ENCODE measurements around the gene SCN2B.

The SCN2B gene

DNA sequence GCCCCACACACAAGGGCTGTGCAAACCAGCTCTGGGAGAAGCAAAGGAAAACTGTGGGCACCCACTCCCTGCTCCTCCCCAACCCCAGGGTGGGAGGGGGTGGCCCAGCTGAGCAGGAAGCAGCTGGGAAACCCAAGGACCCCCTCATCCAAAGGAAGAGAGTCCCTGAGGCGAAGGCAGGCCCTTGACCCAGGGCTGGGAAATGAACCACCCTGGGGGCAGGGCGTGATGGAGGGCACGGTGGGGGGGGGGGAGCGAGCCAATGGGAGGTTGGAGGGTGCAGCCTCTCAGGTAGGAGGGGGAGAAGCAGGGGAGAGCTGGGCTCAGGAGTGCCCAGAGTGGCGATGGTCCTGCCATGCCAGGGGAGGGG is 40.7 kb downstream of the SCN2B start:
- no peak for DNase-seq (ENCODE audit: low read depth, low spot score)

DNA sequence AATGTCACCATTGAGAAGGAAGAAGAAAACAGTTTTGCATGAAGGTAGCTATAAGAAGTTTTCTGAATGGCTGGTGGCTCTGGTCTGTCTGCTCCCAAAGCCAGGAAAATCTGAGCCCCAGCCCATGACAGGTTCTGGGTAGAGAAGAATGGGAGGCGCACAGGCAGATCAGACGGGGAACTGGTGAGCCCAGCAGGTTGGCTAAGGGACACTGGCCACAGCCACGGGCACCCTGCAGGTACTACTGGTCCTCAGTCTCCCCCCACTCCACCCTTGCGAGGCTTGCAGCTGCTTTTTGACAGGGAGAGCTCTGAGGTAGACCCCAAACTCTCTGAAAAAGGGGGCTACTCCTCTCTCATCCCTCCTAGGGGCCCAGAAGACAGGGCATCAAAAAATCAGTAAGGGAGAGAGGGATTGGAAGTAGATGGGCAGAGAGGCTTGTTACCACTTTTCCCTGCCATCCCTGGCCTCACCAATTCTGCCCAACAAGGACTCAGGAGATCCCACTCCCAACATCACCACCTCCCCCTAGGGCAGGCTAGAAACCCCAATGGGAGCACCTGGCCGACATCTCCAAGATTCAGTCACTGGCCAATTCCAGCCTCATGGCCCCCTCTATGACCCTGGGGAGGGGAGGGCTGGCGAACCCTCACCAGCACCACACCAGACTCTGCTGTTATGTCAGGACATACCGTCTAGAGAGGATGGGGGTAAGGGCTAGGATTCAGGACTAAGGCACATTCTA is 41.2 kb downstream of the SCN2B start:
- DNase-seq (ENCODE audit: low read depth, low spot score), result no peak

DNA sequence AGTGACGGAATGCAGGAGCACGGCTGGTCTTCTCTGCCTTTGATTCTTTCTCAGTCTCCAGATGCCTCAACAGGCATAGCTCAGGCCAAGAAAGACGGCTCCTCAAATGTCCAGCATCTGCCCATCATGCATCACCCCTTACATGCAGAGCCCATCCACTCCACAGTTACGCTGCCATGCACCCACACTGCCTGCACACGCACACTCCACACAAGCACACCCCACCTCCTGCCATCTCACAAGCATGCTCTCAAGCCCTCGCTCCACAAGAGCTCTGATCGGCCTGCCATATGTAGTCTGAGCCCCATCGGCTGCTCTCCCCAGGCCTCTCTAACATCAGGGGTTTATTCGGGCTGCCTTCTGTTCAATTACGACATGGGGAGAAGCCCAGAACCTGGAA is 42.6 kb downstream of the SCN2B start:
- DNase-seq (ENCODE audit: low read depth, low spot score), result no peak

DNA sequence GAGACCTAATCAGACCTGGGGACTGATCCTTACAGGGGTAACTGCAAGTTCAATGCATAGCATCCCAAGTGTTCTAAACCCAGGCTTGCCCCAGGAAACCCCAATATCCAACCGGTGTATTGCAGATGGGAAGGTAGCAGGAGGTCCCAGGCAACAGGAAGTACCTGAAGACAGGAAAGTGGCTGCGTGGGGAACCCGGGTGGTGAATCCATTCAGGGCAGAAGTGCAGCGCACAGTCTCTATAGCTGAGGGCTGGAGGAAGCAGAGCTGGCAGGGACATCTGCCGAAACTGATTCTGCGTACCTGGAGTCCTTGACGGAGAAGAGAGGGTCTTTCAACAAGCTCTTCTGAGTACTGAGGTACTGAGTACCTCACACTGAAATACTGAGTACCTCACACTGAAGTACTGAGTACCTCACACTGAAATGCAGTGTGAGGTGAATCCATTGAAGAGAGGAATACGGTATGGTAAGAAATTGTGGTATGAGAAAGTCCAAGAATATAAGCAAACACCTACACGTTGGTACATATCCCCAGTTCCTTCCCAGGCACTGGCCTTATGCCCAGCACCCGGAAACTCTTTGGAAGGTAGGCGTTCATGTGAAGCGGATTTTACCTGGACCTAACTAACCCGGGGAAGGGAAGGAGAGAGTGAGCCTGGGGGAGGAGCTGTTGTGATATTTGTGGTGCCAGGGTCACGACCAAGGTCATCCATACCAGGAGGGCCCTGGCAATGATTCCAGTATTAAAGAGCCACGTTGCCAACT is 43.9 kb downstream of the SCN2B start:
- DNase-seq (ENCODE audit: low read depth, low spot score), result no peak

DNA sequence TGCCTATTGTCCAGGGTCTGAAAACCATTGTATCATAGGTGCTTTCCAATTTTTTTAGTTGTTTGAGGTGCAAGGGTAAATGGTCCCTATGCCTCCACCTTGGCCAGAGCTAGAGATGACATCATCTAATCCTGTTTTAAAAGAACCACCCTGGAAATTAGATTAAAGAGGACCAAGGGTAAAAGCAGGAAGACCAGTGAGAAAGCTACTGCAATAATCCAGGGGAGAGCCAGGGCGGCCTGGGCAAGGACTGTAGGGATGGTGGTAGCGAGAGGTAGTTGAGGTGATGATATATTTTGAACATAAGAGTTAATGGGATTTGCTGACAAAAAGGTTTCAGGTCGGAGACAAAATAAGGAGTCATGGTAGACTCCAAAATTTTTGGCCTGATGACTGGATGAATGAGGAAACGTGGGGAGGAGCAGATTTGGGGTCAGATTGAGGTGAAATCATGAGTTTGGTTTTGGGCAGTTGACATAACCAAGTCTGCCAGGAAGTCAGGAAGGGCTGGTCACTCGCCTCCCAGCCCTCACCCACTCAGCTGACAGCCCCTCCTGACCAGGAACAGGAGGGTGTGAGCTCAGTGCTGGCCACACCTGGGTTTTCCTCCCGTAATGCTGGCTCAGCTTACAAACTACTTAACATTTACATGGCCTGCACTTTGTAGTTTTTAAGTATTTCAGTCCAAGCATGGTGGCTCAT is 46.8 kb downstream of the SCN2B start:
- DNase-seq (ENCODE audit: low read depth, low spot score), result no peak

DNA sequence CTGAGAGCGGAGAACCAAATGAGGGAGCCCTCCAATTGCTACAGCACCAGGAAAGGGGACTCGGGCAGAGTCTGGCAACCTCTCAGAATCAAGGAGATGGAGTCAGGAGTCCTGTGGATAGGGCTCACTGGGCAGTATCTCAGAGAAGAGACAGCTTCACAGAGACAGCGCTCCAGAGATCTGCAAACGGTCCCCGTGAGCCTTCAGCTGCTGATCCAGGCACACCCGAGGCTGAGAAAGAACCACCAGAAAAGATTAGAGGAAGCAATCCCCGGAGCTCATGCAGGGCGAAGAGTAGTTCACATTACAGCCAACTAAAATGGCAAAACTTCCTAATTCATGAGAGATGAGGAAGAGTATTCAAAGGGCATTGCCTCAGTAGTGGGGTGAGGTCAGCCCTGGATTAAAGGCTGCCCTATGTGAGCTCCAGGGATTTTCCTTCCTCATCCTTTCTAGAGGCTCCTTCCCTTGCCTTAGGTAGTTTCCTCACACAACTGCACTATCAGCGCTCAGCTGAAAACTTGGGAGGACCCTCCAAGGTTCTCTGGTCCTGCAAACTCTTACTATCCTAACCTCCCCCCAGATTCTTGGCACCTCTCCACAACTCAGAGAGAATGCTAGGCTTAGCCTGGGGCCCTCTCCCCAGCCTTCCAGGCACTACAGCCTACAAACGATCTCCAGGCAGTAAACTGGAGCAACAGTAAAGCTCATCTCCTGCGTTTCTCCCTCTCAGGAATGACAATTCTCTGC is 47.5 kb downstream of the SCN2B start:
- DNase-seq (ENCODE audit: low read depth, low spot score), result no peak

DNA sequence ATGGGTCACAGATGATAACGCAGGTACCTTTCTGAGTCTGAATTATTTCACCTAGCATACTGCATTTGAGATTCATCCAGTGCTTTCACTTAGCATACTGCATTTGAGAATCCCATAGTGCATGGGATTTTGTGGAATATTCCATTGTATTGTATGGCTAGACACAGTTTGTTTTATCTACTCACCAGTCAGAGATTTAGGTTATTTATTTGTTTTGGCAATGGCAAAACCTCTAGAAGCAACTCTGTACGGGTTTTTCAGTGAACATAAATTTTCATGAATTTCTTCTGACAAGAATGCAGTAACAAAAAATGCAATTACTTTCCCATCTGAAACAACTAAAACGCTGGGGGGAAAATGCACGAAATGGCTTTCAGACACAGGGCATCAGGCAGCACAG is 48.1 kb downstream of the SCN2B start:
- no peak for DNase-seq (ENCODE audit: low read depth, low spot score)

DNA sequence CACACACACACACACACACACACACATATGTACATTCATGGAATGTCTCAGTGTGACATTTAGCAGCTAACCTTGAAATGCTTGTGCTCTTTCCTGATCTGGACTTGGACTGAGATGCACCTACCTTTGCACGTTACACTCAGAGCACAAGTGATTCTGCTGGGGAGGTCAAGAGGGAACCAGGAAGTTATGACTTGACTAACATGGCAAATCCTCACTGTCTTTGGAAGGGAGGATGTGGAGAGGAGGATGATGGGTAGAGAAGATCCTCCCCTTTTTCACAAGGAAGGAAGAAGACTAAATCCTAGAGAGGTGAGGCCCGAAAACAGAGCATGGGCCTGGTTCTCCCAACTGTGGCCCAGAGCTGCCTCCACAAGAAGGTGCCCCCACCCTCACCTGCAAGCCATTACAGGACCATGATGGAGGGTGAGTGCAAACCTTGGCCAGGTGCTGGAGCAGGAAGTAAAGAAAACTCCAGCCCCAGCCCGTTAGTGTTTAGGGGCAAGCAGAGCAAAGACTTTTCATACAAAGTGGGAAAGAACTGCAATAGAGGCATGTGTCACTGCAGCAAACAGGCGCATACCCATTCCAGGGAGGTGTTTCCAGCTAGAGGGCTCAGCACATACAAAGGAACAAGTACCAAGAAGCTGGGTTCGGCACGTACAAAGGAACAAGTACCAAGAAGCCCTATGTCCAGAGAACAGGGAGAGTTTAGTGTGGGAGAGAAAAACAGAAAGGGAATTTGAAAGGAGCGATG is 50.2 kb downstream of the SCN2B start:
- no peak for DNase-seq (ENCODE audit: low read depth, low spot score)

DNA sequence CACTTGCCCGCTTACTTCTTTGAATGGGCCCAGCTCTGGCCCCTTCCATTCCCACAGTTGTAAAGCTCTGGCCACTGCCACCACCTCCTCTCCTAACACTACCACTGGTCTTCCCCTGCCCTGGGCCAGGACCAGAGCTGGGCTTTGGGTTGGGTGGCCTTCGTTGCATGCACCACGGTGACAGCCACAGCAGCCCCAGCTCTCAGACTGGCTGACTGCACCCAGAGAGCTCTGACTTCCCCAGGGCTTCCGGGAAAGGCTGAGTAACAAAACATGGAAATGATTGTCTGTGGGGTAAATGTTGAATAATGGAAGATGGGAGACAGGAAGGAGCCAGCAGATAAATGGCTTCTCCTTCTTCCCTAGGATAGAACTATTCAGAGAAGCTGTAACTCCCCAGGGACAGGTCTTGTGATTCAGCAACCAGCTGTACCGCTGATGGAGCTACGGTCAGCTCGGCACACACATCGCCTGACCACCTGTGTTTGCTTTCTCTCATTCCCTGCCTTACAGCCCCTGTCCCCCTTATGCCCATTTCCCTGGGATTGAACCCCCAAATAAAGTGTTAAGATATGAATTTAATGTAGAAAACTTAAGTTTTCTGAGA is 51.4 kb downstream of the SCN2B start:
- no peak for DNase-seq (ENCODE audit: low read depth, low spot score)

DNA sequence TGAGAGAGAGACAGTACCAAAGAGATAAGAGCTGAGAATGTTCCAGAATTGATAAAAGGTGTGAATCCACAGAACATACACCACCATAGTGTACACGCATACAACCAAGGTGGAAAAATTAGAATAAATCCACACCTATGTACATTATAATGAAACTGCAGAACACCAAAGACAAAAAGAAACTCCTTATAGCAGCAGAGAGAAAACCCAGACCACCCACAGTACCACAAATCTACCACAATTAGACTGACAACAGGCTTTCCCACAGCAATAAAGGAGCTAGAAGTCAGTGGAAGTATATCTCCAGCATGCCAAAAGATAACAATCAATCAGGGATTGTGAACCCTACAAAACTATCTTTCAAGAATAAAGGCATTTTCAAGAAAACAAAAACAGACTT is 55.6 kb downstream of the SCN2B start:
- DNase-seq (ENCODE audit: low read depth, low spot score), result no peak

DNA sequence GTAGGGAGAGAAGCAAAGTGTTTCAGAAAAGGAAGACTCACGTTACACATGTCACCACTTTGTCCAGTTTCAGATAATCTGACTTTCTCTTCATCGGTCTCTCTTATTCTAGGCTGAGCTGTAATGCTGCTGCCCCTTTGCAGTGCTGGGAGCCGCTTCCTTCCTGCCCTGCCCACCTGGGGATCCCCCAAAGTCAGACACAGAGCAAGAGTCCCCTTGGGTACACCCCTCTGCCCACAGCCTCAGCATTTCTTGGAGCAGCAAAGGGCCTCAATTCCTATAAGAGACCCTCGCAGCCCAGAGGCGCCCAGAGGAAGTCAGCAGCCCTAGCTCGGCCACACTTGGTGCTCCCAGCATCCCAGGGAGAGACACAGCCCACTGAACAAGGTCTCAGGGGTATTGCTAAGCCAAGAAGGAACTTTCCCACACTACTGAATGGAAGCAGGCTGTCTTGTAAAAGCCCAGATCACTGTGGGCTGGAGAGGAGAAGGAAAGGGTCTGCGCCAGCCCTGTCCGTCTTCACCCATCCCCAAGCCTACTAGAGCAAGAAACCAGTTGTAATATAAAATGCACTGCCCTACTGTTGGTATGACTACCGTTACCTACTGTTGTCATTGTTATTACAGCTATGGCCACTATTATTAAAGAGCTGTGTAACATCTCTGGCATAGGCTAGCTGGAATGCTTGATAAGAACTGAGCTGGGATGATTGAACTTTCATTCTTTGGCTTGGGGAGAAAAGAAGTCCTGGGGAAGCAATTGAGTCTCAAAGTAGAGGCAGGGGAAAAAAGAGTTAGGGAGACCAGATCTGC is 58.4 kb downstream of the SCN2B start:
- DNase-seq (ENCODE audit: low read depth, low spot score), result no peak

DNA sequence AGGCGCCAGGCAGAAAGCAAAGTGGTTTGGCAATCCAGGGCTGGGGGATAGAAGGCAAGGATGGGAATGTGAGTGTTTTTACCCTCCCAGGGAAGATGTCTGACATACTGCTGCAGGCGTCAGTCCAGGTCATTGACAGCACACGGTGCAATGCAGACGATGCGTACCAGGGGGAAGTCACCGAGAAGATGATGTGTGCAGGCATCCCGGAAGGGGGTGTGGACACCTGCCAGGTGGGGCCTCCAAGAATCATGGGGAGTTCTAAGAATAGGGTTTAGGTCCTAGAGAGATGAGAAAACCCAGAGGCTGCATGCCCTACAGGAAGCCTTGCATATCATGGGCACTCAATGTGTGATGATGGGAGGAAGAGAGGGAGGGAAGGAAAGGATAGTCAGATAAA is 61.4 kb downstream of the SCN2B start:
- no peak for DNase-seq (ENCODE audit: low read depth, low spot score)

DNA sequence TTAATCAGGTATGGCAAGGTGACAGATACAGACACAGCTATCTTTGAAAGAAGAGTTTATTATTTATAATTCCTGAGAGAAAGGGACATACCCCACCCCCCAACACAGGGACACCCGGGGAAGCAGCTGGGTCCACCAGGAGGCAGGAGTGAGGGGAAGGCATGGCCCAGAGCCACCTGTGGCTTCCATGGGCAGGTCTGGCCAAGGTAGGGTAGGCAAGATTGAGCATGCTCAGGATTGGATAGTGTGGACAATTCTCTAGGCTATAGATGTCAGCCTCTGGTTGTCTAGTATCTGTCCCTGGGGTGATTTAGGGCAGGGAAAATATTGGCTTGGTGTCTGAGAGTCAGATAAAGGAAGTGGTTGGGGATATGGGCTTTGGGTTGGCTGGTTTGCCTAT is 62.2 kb downstream of the SCN2B start:
- no peak for DNase-seq (ENCODE audit: low read depth, low spot score)

DNA sequence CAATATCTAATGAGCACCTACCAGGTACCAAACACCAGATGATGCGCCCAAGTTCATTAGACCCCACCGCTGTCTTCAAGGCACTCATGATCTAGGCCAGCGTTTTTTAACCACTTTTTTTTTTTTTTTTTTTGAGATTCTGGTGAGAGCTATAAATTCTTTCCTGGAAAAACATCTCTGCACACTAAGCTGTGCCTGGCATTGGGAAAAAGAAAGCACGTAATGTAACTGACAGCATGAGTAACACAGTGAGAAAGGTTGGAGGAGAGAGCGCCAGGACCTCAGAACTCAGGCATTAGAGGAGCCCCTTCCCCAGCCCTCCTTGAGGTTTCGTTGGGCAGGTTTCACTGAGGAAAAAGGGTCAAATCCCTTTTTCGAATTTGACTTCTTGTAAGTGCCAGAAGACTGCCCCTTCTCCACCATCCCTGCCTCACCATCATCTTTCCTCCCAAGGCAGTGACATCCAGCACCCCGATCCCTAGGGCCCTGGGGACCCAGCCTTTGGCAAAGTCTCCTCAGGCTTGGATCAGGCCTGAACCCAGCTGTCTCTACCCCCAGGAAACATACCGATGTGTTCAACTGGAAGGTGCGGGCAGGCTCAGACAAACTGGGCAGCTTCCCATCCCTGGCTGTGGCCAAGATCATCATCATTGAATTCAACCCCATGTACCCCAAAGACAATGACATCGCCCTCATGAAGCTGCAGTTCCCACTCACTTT is 63.6 kb downstream of the SCN2B start:
- no peak for DNase-seq (ENCODE audit: low read depth, low spot score)

Data from ELF-1 (cell line).